Mesothelial cell of epicardium (in vitro differentiated cells): ENCODE results near the gene DPY19L2. TPM values are rescaled to one million over a fixed set of nuclear protein-coding genes. Genes with fewer than 3 reads are reported as not detected.
"Not testable (repeated sequence)": the region's sequence is repeated elsewhere in the genome, so short reads cannot be mapped to it uniquely, and the experiment has no call there.

ENCODE experiments used
- DNase-seq, 2 experiments: peaks; one replicate each; pipeline ENCODE4 v3.0.0; 2021; ENCODE audit warnings: low spot score in 2 of 2; ENCODE audit not compliant: unreplicated experiment in 2 of 2
- H3K27ac Mint-ChIP-seq: 2 replicates; pipeline ENCODE4 v1.8.0; 2021; ENCODE audit warnings: mixed read lengths
- H3K27me3 Mint-ChIP-seq: 2 replicates; pipeline ENCODE4 v1.8.0; 2021; ENCODE audit warnings: low read depth, mixed read lengths
- H3K36me3 Mint-ChIP-seq: 2 replicates; pipeline ENCODE4 v1.8.0; 2021; ENCODE audit warnings: mixed read lengths
- H3K4me1 Mint-ChIP-seq: 2 replicates; pipeline ENCODE4 v1.8.0; 2021; ENCODE audit warnings: mixed read lengths
- H3K4me3 Mint-ChIP-seq: 2 replicates; pipeline ENCODE4 v1.8.0; 2021; ENCODE audit warnings: mild to moderate bottlenecking, moderate library complexity, mixed read lengths
- H3K9me3 Mint-ChIP-seq: 2 replicates; pipeline ENCODE4 v1.8.0; 2021; ENCODE audit warnings: mixed read lengths
- total RNA-seq: library from RNA; stranded (reverse); gene quantifications from 3 replicates; pipeline ENCODE4 v1.2.1, GENCODE V29; 2021
- TF ChIP-seq, protein P1 (sequence below): fragments of 200-600 bp; sonication (generic); IDR thresholded peaks from one replicate; pipeline ENCODE4 v1.5.0; 2021; ENCODE audit warnings: antibody characterized with exemption; ENCODE audit not compliant: unreplicated experiment

Gene DPY19L2
- total RNA-seq, 1 donor from 2014 or later: 19.0 TPM

DNA sequence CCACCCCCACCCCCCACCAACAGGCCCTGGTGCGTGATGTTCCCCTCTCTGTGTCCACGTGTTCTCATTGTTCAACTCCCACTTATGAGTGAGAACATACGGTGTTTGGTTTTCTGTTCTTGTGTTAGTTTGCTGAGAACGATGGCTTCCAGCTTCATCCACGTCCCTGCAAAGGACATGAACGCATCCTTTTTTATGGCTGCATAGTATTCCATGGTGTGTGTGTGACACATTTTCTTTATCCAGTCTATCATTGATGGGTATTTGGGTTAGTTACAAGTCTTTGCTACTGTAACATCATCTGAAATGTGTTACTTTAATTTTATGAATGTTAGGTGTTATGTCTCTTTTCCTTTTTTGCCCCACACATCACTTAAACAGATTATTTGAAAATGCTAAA lies 109.8 kb downstream of the DPY19L2 start:
- H3K4me1 Mint-ChIP-seq, H3K27me3 Mint-ChIP-seq, H3K9me3 Mint-ChIP-seq, H3K27ac Mint-ChIP-seq, H3K36me3 Mint-ChIP-seq, DNase-seq, H3K4me3 Mint-ChIP-seq: not testable (repeated sequence)

DNA sequence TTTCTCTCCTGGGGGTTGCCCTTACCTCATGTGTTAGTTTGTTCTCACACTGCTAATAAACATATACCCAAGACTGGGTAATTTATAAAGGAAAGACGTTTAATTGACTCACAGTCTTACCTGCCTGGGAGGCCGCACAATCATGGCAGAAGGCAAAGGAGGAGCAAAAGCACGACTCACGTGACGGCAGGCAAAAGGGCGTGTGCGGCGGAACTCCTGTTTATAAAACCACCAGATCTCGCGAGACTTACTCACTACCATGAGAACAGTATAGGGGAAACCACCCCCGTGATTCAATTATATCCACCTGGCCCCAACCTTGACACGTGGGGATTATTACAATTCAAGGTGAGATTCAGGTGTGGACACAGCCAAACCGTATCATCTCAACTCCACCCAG lies 116.9 kb downstream of the DPY19L2 start:
- not testable (repeated sequence) for H3K9me3 Mint-ChIP-seq, DNase-seq, H3K4me3 Mint-ChIP-seq, H3K27ac Mint-ChIP-seq, H3K36me3 Mint-ChIP-seq, H3K27me3 Mint-ChIP-seq, H3K4me1 Mint-ChIP-seq

DNA sequence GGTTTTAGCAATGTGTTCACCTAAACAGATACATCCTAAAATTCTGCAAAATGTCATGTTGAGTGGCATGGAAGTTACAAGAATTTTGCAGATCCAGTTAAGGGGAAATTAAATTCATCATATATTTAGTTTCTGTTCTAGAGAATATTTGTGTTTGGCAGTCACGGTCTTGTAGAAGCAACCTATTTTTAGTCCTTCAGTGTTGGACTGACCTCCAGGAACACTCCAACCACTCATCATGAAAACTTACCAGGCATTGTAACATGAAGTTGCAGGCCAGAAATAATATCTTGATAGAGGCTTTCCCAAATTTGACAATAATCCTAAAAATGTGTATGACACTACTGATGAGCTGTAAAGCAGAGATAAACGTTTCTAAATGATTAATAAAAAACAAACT lies 119.3 kb downstream of the DPY19L2 start:
- H3K9me3 Mint-ChIP-seq, H3K27ac Mint-ChIP-seq, H3K4me3 Mint-ChIP-seq, DNase-seq, H3K36me3 Mint-ChIP-seq, H3K4me1 Mint-ChIP-seq, H3K27me3 Mint-ChIP-seq: not testable (repeated sequence)

DNA sequence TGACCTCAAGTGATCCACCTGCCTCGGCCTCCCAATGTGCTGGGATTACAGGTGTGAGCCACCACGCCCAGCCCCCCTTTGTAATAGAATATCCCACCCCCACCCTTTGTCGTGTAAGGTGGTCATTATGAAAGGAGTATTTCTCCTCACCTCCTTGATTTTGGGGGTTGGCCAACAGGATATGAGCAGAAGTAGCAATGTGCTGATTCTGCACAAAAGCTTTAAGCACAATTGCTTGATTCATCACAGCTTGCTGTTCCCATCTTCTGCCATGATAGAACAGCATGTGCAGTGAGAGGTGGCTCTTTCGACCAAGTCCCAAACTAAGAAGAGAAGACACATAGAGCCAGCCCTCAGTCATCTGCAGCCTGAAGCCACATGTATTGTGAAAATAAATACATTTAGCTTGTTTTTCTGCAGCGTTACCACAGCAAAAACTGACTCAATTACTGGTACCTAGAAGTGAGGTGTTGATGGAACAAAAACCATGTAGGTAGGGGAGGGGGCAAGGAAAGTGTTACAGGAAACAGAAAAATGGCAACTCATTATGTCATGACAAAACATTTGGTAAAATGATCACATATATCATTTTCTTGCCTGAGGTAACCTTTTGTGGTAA lies 122.9 kb downstream of the DPY19L2 start:
- not testable (repeated sequence) for H3K9me3 Mint-ChIP-seq, H3K4me1 Mint-ChIP-seq, H3K27me3 Mint-ChIP-seq, H3K27ac Mint-ChIP-seq, DNase-seq, H3K36me3 Mint-ChIP-seq, H3K4me3 Mint-ChIP-seq

DNA sequence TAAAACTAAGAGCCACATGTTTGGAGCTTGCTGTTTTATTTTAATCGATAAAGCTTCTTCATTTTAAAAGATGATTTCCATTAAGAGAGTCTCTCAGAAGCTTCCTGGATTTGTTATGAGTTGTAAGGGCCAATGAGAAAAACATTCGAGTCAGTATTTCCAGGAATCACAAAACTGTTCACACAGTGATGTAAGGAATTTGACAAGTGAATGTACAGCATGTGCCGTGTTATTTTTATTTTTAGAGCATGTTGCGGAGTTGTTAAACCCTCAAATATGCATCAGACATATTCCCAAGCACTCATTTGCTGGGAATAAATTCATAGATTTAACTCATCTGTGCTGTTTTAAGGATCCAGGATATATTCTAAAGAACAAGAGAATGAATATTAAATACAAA lies 129.6 kb downstream of the DPY19L2 start:
- not testable (repeated sequence) for DNase-seq, H3K4me1 Mint-ChIP-seq, H3K4me3 Mint-ChIP-seq, H3K9me3 Mint-ChIP-seq, H3K27ac Mint-ChIP-seq, H3K27me3 Mint-ChIP-seq, H3K36me3 Mint-ChIP-seq

DNA sequence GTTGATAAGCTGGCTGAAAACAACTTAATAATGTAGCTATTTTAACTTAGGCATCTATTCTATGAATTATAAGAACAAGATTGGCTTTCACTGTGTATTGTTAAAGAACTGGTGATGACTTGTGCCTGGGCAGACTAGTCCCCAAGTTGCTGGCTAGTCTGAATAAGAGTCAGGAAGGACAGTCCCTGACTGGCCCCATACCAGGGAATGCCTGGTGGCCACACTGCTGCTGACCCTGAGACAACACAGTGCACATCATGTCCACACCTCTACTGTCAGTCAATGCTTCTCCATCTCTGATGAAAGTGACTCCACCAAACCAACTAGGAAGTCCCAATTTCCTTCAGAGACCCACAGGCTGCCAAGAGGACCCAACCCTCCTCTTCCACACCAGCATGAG lies 130.5 kb downstream of the DPY19L2 start:
- not testable (repeated sequence) for H3K36me3 Mint-ChIP-seq, DNase-seq, H3K4me1 Mint-ChIP-seq, H3K27ac Mint-ChIP-seq, H3K9me3 Mint-ChIP-seq, H3K4me3 Mint-ChIP-seq, H3K27me3 Mint-ChIP-seq

DNA sequence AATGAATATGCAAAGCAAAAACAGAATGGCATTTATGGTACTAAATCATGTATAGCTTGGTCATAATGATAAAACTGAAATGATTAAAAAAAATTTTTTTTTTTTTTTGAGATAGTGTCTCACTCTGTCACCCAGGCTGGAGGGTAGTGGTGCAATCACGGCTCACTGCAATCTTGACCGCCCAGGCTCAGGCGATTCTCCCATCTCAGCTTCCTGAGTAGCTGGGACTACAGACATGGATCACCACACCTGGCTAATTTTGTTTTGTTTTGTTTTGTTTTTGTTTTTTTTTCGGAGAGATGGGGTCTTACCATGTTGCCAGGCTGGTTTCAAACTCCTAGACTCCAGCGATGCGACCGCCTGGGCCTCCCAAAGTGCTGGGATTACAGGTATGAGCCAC lies 138.7 kb downstream of the DPY19L2 start:
- H3K27me3 Mint-ChIP-seq, H3K4me3 Mint-ChIP-seq, H3K36me3 Mint-ChIP-seq, H3K4me1 Mint-ChIP-seq, H3K27ac Mint-ChIP-seq, DNase-seq: not testable (repeated sequence)
- H3K9me3 Mint-ChIP-seq: peaks cover 16% of the 10 kb centered on the region

DNA sequence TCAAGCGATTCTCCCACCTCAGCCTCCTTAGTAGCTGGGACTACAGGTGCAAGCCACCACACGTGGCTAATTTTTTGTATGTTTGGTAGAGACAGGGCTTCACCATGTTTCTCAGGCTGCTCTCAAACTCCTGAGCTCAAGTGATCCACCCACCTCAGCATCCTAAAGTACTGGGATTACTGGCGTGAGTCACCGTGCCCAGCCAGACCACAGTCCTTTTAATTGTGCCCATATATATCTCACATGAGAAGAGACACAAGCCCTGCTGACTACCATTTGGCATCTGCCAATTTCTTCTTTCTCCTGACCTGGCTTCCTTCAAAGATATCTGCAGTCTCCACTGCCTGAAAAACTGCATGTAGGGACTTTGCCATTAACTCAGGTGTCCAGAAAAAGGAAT lies 142.5 kb downstream of the DPY19L2 start:
- H3K27me3 Mint-ChIP-seq: no peaks in the 10 kb centered on the region
- DNase-seq: no peak
- H3K27ac Mint-ChIP-seq: no peak overlapping the region
- no peaks in the 10 kb centered on the region for H3K36me3 Mint-ChIP-seq
- H3K4me3 Mint-ChIP-seq: no peak overlapping the region
- peaks cover 16% of the 10 kb centered on the region for H3K9me3 Mint-ChIP-seq
- no peaks in the 10 kb centered on the region for H3K4me1 Mint-ChIP-seq
- TF ChIP-seq, protein P1, sequence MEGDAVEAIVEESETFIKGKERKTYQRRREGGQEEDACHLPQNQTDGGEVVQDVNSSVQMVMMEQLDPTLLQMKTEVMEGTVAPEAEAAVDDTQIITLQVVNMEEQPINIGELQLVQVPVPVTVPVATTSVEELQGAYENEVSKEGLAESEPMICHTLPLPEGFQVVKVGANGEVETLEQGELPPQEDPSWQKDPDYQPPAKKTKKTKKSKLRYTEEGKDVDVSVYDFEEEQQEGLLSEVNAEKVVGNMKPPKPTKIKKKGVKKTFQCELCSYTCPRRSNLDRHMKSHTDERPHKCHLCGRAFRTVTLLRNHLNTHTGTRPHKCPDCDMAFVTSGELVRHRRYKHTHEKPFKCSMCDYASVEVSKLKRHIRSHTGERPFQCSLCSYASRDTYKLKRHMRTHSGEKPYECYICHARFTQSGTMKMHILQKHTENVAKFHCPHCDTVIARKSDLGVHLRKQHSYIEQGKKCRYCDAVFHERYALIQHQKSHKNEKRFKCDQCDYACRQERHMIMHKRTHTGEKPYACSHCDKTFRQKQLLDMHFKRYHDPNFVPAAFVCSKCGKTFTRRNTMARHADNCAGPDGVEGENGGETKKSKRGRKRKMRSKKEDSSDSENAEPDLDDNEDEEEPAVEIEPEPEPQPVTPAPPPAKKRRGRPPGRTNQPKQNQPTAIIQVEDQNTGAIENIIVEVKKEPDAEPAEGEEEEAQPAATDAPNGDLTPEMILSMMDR: no peak

DNA sequence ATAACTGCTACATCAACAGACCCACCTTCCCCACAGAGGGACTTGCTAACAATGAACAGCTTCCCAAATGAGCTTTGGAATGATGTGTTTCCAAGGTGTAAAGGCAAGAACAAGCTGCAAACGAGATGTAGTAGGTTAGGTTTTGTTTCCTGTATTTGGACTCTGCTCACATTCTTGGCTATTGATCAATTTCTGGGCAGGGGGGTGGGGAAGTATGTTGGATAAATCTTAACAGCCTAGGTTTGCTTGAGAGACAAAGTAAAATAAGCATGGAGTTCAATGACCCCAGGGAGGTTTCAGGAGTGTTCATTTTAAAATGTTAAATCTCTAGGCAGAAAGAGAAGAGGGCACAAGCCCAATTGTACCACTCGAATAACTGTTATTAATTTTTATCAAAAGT lies 146.6 kb downstream of the DPY19L2 start:
- H3K36me3 Mint-ChIP-seq: no peaks in the 10 kb centered on the region
- DNase-seq: no peak
- H3K27ac Mint-ChIP-seq: no peak overlapping the region
- no peaks in the 10 kb centered on the region for H3K9me3 Mint-ChIP-seq
- H3K27me3 Mint-ChIP-seq: peaks cover 7% of the 10 kb centered on the region
- TF ChIP-seq, protein P1: no peak
- no peak overlapping the region for H3K4me3 Mint-ChIP-seq
- no peaks in the 10 kb centered on the region for H3K4me1 Mint-ChIP-seq

Other genes starting within 250 kb of the DPY19L2 start
- gene RXYLT1, start 111.4 kb upstream of the DPY19L2 start, total RNA-seq: 20.6 to 22.7 TPM (median 21.0 TPM) in 3 replicates
- 9.6 to 9.7 TPM (median 9.7 TPM) in 3 replicates for gene SRGAP1, start 176.2 kb upstream of the DPY19L2 start, total RNA-seq